Measurements from ENCODE around the gene NAAA. TPM values are rescaled to one million over a fixed set of nuclear protein-coding genes. Genes with fewer than 3 reads are reported as not detected.

Gene NAAA
- total and polyA plus RNA-seq, 4 experiments from 2014 or later, result 86.1 to 141 (median 104) TPM

DNA sequence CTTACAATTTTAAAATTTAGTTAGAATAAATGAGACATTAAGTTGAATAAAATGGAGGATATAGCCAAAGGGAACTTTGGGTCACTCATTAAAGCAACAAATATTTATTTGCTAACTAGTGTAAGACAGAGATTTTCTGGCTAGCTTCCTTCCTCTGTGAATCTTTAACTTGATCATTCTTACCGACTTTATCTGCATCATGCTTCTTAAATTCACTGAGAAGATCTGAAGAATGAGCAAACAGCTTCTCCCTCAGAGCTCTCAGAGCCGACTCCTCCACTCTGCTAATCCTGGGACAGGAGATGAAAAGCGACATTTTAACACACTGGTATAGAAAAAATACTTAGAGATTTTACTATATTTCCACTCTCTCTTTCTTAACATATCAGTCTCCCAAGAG is 73.7 kb downstream of the NAAA start:
- Histone ChIP-seq H3K27me3 (ENCODE audit: insufficient read depth, low read length) (no peaks in the 10 kb centered on the region), H3K4me1 (ENCODE audit: insufficient read depth, low read length) (no peaks in the 10 kb centered on the region), H3K27ac (ENCODE audit: low read depth, low read length) (no peak overlapping the region), H3K36me3 (ENCODE audit: insufficient read depth, low read length) (no peaks in the 10 kb centered on the region), H3K9me3 (ENCODE audit: control insufficient read depth in 1 of 2, low read length in 2 of 2) (no peaks in the 10 kb centered on the region), H3K4me3 (ENCODE audit: low read length in 2 of 2) (no peak overlapping the region)
- Mint-ChIP-seq H3K4me3 (no peak overlapping the region), H3K4me1 (no peaks in the 10 kb centered on the region), H3K27ac (no peak overlapping the region), H3K9me3 (peaks cover 0 to 5% (median 0%) of the 10 kb centered on the region in 8 donors), H3K36me3 (no peaks in the 10 kb centered on the region), H3K27me3 (peaks cover 0 to 3% of the 10 kb centered on the region in 2 donors)
- ChIA-PET CTCF (ENCODE audit: partially characterized antibody) (no interaction called here), POLR2A (ENCODE audit: partially characterized antibody) (no interaction called here)
- intact Hi-C loops (cut with micrococcal nuclease), result no loop called here
- DNase-seq, result no peak

Other genes starting within 250 kb of the NAAA start
- 10 to 100 TPM; 48.6 to 49.4 TPM for gene USO1, start 216.4 kb downstream of the NAAA start, total RNA-seq
- gene USO1, start 216.4 kb downstream of the NAAA start, polyA plus RNA-seq, result 10 to 100 TPM; 31.9 to 35.4 TPM
- under 1 TPM; 0.36 to 0.41 TPM for gene PPEF2, start 38.6 kb downstream of the NAAA start, total RNA-seq
- gene PPEF2, start 38.6 kb downstream of the NAAA start, polyA plus RNA-seq, result not detected
- gene SDAD1, start 49.9 kb upstream of the NAAA start, total RNA-seq, result 10 to 100 TPM; 54.4 to 58.1 TPM
- gene SDAD1, start 49.9 kb upstream of the NAAA start, polyA plus RNA-seq, result 100 to 1,000 TPM in 1 of 2 donors, 10 to 100 TPM in 1; 40.9 to 102 TPM
- 1 to 10 TPM in 1 of 2 experiments, under 1 TPM in 1; 0.58 to 1.4 TPM for gene CXCL9, start 66.5 kb upstream of the NAAA start, total RNA-seq
- not detected for gene CXCL9, start 66.5 kb upstream of the NAAA start, polyA plus RNA-seq
- gene CXCL10, start 82.5 kb upstream of the NAAA start, total RNA-seq, result under 1 TPM; 0.39 to 0.76 TPM
- gene CXCL10, start 82.5 kb upstream of the NAAA start, polyA plus RNA-seq, result under 1 TPM in 1 of 2 donors, not detected in 1; 0.42 TPM
- not detected for gene CXCL11, start 95.1 kb upstream of the NAAA start, total RNA-seq
- not detected for gene CXCL11, start 95.1 kb upstream of the NAAA start, polyA plus RNA-seq
- not detected for gene ART3, start 133.7 kb upstream of the NAAA start, total RNA-seq
- gene ART3, start 133.7 kb upstream of the NAAA start, polyA plus RNA-seq, result not detected
- gene NUP54, start 207.4 kb upstream of the NAAA start, total RNA-seq, result 10 to 100 TPM; 49.3 to 52.8 TPM
- 10 to 100 TPM; 37.8 to 39.3 TPM for gene NUP54, start 207.4 kb upstream of the NAAA start, polyA plus RNA-seq

All from CD4-positive, alpha-beta memory T cell (primary cell).